GOT3 (cell line): Measurements from ENCODE around the gene GTF2F1.
"Not testable (repeated sequence)": the region's sequence is repeated elsewhere in the genome, so short reads cannot be mapped to it uniquely, and the experiment has no call there.

Experiments used
- DNase-seq: peaks from one replicate; lab custom pipeline; 2025; ENCODE audit warnings: mixed read lengths; lab: John Stamatoyannopoulos, UW

GTF2F1 gene

DNA sequence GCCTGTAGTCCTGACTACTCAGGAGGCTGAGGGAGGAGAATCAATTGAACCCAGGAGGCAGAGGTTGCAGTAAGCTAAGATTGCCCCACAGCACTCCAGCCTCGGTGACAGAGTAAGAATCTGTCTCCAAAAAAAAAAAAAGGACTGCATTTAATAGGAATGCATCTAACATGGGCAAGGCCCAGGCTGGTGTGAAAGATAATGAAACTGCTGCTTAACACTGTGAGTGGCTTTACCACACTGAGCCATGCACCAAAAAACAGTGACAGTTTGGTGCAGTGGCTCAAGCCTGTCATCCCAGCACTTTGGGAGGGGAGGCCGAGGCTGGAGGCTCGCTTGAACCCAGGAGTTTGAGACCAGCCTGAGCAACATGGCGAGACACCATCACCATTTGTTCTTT lies 8.6 kb downstream of the GTF2F1 start:
- DNase-seq, result no peak

DNA sequence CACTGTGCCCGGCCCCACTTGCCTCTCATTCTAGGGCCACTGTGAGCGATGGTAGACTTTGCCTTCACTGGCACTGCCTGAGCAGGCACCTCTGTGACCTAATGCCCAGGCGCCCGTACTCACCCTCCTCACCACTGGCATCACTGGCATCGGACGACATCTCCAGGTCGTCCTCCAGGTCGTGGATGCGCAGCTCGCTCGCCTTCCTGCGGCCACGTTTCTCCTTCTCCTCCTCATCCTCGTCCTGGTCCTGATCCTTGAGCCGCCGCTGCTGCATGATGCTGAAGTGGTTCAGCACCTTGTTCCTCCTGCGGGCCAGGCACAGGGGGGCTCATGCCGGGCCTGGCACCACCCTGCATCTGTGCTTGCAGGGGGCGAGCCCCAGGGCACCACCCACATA lies 9.8 kb downstream of the GTF2F1 start:
- DNase-seq, result no peak

DNA sequence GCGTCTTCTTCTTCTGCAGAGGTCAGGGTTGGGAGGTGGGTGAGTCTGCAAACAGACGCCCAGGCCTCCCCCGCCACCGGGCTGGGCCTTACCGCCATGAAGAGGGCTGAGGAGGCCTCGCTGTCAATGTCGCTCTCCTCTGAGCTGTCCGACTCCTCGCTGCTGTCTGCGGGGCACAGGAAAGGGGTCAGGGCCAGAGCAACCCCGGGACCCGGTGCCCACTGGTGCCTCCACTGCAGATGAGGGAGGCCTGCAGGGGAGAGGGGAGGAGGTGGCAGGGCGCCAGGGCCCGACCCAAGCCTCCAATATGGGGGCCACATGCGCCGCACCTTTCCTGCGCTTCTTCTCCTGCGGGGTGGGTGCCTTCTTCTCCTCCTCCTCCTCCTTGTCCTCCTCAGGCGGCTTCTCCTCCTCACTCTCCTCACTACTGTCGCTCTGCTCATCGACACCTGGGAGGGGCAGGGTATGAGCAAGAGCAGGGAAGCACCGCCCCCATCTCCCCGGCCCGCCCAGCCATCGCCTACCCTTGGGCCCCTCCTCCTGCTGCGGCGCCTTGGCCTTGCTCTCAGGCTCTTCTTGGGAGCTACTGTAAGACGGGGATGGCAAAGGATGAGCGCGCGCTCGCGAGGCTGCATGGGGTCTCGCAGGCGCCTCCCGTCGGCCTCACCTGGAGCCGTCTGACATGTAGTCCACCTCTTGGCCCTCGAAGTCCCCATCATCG lies 11.8 kb downstream of the GTF2F1 start:
- no peak for DNase-seq

DNA sequence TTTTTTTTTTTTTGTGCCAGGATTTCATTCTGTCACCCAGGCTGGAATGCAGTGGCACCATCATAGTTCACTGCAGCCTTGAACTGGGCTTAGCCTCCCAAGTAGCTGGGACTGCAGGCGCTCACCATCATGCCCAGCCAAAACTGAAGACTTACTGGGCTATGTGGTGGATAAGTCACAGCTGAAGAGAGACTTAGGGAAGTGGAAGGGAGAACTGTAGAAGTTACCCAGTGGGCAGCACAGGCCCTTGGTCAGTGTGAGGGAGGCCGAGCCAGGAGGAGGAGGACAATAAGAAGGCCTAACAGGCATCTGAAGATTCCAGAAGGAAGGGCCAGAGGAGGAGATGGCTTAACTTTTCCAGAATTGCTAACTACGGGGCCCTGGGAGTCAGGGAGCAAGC lies 13.2 kb downstream of the GTF2F1 start:
- no peak for DNase-seq

DNA sequence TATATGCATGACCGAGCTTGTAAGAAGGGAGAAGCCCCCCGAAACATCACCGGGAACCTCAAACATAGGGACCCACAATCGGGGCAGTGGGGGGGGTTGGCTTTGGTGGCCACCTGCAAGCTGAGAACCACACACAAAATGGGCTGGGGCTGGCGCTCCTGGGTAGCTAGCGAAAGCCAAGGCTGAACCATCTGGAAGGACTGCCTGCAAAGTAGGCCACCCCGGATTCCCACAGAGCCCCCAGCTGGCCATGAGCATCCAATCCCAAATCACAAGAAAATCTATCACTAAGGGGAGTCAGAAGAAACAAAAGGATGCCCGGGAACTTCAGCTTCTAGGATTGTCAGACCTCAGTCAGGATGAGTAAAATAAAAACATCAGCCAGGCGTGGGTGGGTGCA lies 14.5 kb downstream of the GTF2F1 start:
- DNase-seq, result no peak

DNA sequence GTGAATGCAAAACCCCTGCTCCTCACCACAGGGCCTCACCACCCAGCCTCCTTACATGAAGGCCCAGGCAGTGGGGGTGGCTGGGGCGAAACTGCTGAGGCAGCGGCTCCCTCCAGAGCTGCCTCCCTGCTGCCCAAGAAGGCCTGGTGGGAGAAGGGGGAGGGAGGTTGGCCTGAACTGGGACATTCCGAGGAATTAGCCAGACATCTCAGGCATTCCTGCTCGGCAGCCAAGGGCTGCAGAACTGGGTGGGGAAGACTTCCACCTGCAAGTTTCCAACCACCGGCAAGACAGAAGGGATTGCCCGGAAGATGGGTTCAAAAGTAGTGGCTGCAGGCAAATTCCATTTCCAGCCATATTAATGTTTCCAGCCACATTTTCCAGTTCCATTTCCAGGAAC lies 14.9 kb downstream of the GTF2F1 start:
- DNase-seq, result no peak

DNA sequence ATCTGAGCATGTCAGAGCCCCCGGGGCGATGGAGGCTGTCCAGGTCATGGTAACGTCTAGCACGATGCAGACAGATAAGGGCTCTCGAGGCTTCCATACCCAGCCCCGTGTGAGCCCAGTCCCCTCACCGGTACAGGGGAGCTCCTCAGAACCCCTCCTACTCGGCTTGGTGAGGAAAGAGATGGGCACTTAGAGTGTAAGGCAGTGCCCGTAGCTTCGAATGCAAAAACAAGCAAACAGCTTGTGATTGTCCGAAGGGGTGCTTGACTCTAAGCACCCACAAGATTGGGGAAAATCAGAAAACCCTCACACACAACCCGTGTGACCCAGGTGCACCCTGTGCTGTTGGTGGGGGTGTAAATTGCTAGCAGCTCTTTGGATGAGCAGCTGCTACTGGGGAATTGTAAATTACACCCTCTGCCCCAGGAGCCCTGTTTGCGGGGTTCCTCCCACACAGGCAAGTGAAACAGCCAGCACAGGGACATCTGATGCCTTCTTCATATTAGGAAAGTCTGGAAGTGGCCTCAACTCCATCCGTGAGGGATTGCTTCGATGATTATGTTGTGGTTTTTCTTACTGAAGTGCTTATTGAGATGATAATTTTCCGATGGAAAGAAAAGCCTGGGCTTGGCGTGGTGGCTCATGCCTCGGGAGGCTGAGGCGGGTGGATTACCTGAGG lies 16.3 kb downstream of the GTF2F1 start:
- DNase-seq, result no peak

DNA sequence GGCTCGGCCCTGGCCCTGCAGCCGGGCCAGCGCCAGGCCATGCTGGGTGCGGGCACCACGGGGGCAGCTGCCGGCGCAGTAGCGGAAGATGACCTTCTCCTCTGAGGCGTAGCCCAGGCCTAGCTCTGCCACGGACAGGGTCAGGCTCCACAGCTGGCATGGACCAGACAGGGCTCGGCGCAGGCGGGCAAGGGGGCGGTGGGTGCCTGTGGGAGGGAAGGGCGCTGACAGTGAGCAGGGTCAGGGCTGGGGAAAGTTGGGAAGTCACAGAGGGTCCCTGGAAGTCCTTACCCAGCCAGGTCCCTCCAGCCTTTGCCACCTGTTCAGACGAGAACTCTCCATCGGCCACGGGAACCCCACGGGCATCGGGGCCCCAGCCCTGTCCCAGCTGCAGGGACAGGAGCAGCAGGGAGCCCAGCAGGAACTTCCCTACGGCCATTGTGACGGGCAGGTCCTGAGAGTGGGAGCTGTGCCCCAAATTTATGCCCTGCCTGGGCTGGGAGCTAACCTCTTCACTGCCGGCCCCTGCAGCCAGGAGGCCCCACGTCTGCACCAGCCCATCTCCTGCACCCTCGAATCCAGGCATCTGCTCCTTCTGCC lies 17.5 kb downstream of the GTF2F1 start, which contains the start of gene PSPN:
TSS of gene PSPN (minus strand) at position 523 of the 600 bp plus-strand sequence. CDS start at position 439, 84 bp downstream.
- no peak for DNase-seq

DNA sequence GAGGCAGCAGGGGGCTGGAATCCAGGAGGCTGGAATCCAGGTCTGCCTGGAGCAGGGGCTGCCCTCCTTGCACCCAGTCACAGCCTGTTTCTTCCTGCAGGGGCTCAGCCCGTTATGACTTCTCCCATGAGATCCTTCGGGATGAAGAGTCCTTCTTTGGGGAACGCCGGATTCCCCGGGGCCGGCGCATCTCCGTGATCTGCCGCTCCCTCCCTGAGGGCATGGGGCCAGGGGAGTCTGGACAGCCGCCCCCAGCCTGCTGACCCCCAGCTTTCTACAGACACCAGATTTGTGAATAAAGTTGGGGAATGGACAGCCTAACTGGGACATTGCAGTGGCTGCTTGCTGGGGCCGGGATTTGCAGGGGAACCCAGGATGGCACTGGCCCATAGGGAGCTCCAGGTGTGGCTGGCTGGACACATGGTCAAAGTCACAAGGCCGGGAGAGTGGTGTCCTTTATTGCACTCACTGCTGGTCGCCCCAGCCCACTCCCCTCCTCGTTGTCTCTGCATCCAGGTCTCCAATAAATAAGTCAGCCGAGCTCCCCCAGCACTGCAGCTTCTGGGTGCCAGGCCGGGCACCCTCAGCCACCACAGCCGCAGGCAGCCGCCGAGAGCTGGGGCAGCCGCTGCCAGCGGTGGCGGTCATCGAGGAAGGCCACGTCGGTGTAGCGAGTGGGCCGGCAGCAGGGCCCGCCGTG lies 18.1 kb downstream of the GTF2F1 start:
- no peak for DNase-seq

DNA sequence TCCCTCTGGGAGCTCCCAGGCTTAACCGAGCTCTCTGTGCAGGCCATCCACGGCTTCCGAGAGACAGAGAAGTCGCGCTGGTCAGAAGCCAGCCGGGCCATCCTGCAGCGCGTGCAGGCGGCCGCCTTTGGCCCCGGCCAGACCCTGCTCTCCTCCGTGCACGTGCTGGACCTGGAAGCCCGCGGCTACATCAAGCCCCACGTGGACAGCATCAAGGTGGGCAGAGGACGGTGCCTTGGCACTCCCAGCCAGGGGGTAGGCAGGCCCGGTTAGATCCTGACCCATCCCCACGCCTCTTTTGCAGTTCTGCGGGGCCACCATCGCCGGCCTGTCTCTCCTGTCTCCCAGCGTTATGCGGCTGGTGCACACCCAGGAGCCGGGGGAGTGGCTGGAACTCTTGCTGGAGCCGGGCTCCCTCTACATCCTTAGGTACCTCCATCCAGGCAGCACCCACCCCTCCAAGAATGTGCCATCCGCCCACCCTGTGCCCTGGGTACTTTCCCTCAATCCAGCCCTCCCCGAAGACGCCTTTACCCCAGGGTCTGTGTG lies 18.7 kb downstream of the GTF2F1 start:
- DNase-seq, result no peak

DNA sequence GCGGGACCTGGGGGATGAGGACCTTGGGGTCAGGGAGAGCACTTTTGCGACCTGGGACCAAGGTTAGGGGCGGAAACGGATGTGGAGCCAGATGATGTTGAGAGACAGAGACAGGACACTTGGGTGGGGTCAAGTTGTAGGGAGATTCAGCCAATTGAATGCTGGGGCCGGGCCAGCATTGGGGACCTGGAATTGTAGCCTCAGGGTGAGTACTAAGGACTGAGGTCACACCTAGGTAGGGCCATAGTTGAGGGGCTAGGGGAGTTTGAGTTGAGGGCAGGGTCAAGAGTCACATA lies 19.2 kb downstream of the GTF2F1 start:
- no peak for DNase-seq

DNA sequence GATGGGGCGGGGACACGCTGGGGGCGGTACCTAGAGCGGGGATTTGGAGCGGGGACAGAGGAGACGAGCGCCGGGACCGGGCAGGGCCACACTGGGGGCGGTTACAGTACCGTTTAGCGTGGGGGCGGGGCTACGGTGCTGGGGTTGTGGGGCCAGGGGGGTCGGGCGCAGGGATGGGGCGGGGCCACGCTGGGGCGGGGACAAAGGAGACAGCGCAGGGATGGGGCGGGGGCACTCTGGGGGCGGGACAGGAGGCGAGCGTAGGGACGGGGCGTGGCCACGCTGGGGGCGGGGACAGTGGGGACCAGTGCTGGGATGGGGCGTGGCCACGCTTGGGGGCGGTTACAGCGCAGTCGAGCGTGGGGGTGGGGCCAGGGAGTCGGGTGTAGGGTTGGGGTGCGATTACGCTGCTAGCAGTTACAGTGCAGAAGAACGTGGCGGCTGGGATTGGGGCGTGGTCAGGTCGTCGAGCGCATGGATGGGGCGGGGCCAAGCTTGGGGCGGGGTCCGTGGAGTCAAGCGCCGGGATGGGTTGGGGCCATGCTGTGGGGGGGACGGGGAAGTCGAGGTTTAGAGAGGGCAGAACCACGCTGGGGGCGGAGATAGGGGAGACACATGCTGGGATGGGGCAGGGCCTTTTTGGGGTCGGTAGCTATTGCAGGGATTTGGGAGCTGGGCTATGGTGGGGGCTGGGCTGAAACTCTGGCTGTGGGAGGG lies 19.7 kb downstream of the GTF2F1 start:
- peak; percentile 96 for DNase-seq

DNA sequence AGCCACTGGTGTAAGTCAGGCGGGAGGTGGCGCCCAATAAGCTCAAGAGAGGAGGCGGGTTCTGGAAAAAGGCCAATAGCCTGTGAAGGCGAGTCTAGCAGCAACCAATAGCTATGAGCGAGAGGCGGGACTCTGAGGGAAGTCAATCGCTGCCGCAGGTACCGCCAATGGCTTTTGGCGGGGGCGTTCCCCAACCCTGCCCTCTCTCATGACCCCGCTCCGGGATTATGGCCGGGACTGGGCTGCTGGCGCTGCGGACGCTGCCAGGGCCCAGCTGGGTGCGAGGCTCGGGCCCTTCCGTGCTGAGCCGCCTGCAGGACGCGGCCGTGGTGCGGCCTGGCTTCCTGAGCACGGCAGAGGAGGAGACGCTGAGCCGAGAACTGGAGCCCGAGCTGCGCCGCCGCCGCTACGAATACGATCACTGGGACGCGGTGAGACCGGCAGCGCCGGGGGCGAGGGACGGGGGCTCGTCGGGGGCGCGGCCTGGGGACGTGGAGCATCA lies 20.3 kb downstream of the GTF2F1 start, which contains the start of gene ALKBH7:
TSS of gene ALKBH7 (plus strand) at position 201 of the 502 bp plus-strand sequence. CDS start at position 228, 27 bp downstream.
- DNase-seq, result peak; percentile 94

DNA sequence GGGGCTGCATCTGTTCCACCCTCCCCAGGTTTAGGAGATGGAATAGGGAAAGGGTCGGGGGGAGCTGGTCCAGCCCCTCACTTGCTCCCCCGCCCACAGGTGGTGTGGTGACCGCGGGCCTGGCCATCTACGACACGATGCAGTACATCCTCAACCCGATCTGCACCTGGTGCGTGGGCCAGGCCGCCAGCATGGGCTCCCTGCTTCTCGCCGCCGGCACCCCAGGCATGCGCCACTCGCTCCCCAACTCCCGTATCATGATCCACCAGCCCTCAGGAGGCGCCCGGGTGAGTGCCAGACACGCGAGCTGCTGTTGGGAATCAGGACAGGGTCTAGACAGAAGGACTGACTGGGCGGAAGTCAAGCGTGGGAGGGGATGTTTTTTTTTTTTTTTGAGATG lies 28.6 kb downstream of the GTF2F1 start:
- no peak for DNase-seq

DNA sequence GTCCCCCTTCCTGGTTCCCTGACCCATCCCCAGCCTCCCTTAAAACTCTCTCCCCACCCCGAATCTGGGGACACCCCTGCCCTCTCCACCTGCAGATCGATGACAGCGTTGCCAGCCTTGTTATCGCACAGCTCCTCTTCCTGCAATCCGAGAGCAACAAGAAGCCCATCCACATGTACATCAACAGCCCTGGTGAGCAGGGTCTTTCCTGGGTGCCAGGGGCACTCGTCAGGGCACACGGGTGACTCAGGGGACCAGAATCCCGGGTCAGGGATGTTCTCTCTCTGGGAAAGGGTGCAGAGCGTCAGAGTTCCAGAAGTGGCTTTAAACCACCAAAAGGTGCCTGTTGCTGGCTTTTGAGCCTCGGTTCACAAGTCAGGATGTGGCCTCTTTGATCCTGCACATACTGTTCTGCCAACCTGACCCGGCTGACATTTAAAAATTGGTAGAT lies 30.6 kb downstream of the GTF2F1 start:
- no peak for DNase-seq

DNA sequence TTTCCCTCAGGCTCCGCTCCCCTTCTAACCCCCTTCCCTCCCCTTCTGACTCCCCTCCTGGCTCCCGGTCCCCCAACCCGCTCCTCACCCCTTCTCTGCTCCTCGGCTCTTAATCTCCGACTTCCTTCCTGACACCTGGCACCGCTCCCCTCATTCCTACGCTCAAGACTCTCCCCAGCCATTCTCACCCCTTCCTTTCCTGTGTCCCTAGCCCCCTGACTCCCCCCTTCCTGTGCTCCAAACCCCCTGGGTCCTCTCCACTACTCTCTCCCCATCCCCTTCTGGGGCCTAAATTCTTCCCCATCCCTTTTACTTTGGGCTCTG lies 31.0 kb downstream of the GTF2F1 start:
- DNase-seq, result no peak

DNA sequence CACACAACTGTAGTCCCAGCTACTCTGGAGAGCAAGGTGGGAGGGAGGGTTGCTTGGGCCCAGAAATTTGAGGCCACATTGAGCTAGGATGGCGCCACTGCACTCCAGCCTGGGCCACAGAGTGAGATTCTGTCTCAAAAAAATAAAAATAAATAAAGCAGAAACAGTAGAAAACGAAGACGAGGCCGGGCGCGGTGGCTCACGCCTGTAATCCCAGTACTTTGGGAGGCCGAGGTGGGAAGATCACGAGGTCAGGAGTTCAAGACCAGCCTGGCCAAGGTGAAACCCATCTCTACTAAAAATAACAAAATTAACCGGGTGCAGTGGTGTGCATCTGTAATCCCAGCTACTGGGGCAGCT lies 32.1 kb downstream of the GTF2F1 start:
- not testable (repeated sequence) for DNase-seq

DNA sequence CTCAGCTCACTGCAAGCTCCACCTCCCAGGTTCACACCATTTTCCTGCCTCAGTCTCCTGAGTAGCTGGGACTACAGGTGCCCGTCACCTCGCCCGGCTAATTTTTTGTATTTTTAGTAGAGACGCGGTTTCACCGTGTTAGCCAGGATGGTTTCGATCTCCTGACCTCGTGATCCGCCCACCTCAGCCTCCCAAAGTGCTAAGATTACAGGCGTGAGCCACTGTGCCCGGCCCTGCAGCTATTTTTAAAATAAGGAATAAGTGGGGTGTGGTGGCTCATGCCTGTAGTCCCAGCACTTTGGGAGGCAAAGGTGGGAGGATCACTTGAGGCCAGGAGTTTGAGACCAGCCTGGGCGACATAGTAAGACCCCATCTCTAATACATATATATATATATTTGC lies 32.5 kb downstream of the GTF2F1 start:
- DNase-seq, result not testable (repeated sequence)

DNA sequence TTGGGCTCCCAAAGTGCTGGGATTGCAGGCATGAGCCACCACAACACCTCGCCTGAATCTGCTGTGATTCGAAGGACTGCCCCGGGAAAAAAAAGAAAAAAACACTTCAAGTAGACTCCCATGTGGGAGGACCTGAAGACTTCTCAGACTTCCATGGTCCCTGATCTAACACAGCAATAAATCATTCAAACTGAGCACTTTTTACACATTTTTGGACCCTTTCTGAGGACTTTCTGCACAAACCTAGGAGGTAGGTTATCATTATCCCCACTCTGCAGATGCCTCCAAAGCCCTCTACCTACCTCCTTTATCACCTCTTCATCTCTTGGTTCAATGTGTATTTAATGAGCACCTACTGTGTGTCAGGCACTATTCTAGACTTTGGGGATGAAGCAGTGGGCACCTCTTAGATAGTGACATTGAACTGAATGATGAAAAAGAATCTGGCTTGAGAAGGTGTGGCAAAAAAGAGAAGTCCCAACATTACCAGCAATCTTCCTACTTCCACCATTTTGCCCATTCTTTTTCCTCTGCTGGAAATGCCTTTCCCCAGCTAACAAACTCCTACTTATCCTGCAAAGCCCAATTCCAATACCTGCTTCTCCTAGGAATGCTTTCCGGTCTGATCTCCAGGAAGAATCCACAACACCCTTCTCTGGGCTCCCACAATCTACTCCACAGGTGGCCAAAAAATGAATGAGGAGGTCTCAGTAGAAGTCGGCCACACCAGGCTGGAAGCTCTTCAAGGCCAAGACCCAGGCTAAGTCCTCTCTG lies 33.2 kb downstream of the GTF2F1 start:
- no peak for DNase-seq

DNA sequence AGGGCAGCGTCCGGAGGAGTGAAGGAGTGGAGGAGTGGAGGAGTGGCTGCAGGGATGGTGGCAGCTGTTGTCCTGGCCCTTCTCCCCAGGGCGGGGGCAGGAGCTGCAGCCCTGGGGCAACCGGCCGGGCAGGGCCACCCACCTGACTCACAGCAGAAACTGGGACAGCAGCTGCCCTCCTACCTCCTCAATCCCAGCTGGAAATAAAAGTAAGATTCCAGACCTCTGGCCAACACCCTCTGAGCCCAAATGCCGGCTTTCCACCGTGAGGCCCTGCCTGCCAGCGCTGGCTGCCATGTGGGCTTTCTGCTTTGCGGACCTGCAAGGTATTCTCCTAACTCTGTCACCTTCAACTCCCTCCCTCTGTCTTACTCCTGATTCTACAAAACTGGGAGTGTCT lies 35.0 kb downstream of the GTF2F1 start:
- no peak for DNase-seq

DNA sequence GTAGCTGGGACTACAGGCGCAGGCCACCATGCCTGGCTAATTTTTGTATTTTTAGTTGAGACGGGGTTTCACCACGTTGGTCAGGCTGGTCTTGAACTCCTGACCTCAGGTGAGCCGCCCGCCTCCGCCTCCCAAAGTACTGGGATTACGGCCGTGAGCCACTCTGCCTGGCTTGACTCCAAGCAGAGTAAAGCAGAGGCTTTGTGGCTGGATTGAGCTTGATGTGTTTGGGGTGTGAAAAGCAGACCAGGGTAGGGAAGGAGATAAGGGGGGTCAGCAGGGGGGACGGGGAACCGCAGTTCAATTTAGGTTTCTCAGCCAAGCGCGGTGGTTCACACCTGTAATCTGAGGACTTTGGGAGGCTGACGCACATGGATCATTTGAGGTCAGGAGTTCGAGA lies 35.8 kb downstream of the GTF2F1 start:
- DNase-seq, result no peak
